Thoracic aorta (tissue), 2 donors: ENCODE results near the gene ABCB8. TPM values are rescaled to one million over a fixed set of nuclear protein-coding genes. Genes with fewer than 3 reads are reported as not detected.

ENCODE experiments used
- ATAC-seq: fragments of 150-250 bp; one replicate; pipeline ENCODE4 v1.8.0; 2017; ENCODE audit warnings: low read depth; ENCODE audit not compliant: insufficient number of reproducible peaks, low FRiP score
- DNase-seq: peaks from one replicate; pipeline ENCODE4 v3.0.0-alpha.2; 2020; ENCODE audit warnings: low spot score
- H3K27ac ChIP-seq, 2 donors: fragments of 200-600 bp; sonication (generic); 1 replicate in 1 of 2; 2 replicates in 1 of 2; pipeline ENCODE4 v1.5.1; 2016; ENCODE audit warnings: mild to moderate bottlenecking in 2 of 2, moderate library complexity in 2 of 2
- H3K27me3 ChIP-seq: fragments of 200-600 bp; sonication (generic); replicated peaks from 2 replicates; pipeline ENCODE4 v1.6.0; 2016; ENCODE audit warnings: mild to moderate bottlenecking; ENCODE audit not compliant: insufficient read depth
- H3K36me3 ChIP-seq: fragments of 200-600 bp; sonication (generic); one replicate; pipeline ENCODE4 v1.5.1; 2016
- H3K4me1 ChIP-seq, 2 donors: fragments of 200-600 bp; sonication (generic); 1 replicate in 1 of 2; 2 replicates in 1 of 2; pipeline versions ENCODE4 v1.5.1 to v1.6.0; 2016; ENCODE audit warnings: low read depth in 2 of 2, mild to moderate bottlenecking in 1 of 2; ENCODE audit not compliant: control insufficient read depth in 1 of 2
- H3K4me3 ChIP-seq: fragments of 200-600 bp; sonication (generic); 2 replicates; pipeline ENCODE4 v1.5.1; 2016; ENCODE audit warnings: mild to moderate bottlenecking
- H3K9me3 ChIP-seq: fragments of 200-600 bp; sonication (generic); 2 replicates; pipeline ENCODE4 v1.5.1; 2016
- total RNA-seq, 2 donors: library from RNA; depleted of rRNA; stranded (reverse); fragments of >200 nt; gene quantifications; one replicate each; pipeline versions ENCODE4 v1.1.0 to v1.2.3, GENCODE V29; 2016
- TF ChIP-seq, protein P1 (sequence below): fragments of 200-600 bp; sonication (generic); IDR thresholded peaks from one replicate; pipeline ENCODE4 v1.5.1; 2019; ENCODE audit warnings: antibody characterized with exemption

Gene ABCB8
- total RNA-seq, 2 donors from 2014 or later: 34.1 to 35.1 TPM

DNA sequence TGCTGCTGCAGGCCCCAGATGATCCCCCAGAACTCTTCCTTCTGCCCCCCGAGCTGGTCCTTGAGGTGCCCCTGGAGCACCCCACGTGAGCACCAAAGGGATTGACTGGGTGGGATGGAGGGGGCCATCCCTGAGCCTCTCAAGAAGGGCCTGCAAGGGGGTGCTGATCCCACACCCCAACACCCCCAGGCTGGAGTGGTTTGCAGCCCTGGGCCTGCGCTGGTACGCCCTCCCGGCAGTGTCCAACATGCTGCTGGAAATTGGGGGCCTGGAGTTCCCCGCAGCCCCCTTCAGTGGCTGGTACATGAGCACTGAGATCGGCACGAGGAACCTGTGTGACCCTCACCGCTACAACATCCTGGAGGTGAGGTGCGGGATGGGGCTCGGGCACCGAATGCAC lies 29.2 kb upstream of the ABCB8 start:
- no peaks in the 10 kb centered on the region for H3K4me1 ChIP-seq
- H3K27ac ChIP-seq: no peak overlapping the region
- no peak for DNase-seq
- H3K36me3 ChIP-seq: no peaks in the 10 kb centered on the region
- H3K4me3 ChIP-seq: no peak overlapping the region
- H3K9me3 ChIP-seq: no peaks in the 10 kb centered on the region
- TF ChIP-seq, protein P1, sequence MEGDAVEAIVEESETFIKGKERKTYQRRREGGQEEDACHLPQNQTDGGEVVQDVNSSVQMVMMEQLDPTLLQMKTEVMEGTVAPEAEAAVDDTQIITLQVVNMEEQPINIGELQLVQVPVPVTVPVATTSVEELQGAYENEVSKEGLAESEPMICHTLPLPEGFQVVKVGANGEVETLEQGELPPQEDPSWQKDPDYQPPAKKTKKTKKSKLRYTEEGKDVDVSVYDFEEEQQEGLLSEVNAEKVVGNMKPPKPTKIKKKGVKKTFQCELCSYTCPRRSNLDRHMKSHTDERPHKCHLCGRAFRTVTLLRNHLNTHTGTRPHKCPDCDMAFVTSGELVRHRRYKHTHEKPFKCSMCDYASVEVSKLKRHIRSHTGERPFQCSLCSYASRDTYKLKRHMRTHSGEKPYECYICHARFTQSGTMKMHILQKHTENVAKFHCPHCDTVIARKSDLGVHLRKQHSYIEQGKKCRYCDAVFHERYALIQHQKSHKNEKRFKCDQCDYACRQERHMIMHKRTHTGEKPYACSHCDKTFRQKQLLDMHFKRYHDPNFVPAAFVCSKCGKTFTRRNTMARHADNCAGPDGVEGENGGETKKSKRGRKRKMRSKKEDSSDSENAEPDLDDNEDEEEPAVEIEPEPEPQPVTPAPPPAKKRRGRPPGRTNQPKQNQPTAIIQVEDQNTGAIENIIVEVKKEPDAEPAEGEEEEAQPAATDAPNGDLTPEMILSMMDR: no peak
- ATAC-seq: no peak
- H3K27me3 ChIP-seq: no peaks in the 10 kb centered on the region

DNA sequence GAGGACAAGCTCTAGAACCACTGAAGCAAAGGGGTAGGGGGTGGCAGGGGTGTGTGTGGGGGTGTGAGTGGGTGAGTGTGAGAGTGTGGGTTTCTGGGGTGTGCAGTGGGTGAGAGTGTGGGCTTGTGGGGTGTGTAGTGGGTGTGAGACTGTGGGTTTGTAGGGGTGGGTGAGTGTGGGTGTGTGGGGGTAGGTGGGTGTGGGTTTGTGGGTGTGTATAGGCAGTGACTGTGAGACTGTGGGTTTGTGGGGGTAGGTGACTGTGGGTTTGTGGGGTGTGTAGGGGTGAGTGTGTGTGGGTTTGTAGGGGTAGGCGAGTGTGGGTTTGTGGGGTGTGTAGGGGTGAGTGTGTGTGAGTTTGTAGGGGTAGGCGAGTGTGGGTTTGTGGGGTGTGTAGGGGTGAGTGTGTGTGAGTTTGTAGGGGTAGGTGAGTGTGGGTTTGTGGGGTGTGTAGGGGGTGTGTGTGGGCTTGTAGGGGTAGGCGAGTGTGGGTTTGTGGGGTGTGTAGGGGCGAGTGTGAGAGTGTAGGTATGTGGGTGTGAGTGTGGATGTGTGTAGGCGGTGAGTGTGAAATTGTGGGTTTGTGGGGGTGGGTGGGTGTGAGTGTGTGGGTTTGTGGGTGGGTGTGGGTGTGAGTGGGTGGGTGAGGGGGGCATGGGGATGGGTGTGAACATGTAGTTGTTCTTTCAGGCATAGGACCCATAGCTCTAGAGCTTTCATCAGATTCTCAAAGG lies 28.6 kb upstream of the ABCB8 start:
- Histone ChIP-seq H3K27me3 (no peaks in the 10 kb centered on the region), H3K4me1 (no peaks in the 10 kb centered on the region), H3K4me3 (no peak overlapping the region), H3K36me3 (no peaks in the 10 kb centered on the region), H3K9me3 (no peaks in the 10 kb centered on the region), H3K27ac (no peak overlapping the region)
- DNase-seq (no peak), ATAC-seq (no peak)
- TF ChIP-seq, protein P1: no peak

DNA sequence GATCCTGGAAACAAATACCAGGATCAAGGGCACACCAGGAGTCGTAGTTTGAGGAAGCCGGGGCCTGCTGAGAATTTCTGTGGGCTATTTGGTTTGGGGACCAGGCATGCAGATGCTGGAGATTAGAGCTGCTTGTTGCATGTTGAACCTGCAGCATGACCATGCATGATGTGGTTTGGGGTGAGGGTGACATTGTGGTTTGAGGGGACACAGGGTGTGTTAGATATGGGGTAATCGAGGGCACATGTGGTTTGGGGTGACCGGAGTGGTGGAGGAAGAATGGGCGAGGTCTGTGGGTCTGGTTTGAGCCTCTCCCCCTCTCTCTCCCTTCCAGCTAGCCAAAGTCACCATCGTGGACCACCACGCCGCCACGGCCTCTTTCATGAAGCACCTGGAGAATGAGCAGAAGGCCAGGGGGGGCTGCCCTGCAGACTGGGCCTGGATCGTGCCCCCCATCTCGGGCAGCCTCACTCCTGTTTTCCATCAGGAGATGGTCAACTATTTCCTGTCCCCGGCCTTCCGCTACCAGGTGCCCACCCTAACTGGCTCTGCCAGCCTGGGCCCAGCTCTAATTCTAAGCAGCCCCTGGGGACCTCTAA lies 27.3 kb upstream of the ABCB8 start:
- DNase-seq (no peak), ATAC-seq (no peak)
- TF ChIP-seq, protein P1: no peak
- Histone ChIP-seq H3K27me3 (no peaks in the 10 kb centered on the region), H3K9me3 (no peaks in the 10 kb centered on the region), H3K36me3 (no peaks in the 10 kb centered on the region), H3K27ac (no peak overlapping the region), H3K4me1 (no peaks in the 10 kb centered on the region), H3K4me3 (no peak overlapping the region)

DNA sequence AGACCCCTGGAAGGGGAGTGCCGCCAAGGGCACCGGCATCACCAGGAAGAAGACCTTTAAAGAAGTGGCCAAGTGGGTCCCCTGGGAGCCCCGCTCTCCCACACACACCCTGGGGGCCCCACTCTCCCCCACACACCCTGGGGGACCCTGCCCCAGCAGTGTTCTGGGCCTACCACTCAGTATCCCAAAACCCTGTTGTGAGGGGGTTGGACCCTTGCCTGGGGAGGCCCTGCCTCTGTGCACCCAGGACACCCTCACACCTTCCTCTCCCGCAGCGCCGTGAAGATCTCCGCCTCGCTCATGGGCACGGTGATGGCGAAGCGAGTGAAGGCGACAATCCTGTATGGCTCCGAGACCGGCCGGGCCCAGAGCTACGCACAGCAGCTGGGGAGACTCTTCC lies 26.7 kb upstream of the ABCB8 start:
- ATAC-seq (no peak), DNase-seq (no peak)
- H3K36me3 ChIP-seq: no peaks in the 10 kb centered on the region
- no peak overlapping the region for H3K27ac ChIP-seq
- TF ChIP-seq, protein P1: no peak
- no peak overlapping the region for H3K4me3 ChIP-seq
- no peaks in the 10 kb centered on the region for H3K9me3 ChIP-seq
- H3K4me1 ChIP-seq: no peaks in the 10 kb centered on the region
- no peaks in the 10 kb centered on the region for H3K27me3 ChIP-seq

DNA sequence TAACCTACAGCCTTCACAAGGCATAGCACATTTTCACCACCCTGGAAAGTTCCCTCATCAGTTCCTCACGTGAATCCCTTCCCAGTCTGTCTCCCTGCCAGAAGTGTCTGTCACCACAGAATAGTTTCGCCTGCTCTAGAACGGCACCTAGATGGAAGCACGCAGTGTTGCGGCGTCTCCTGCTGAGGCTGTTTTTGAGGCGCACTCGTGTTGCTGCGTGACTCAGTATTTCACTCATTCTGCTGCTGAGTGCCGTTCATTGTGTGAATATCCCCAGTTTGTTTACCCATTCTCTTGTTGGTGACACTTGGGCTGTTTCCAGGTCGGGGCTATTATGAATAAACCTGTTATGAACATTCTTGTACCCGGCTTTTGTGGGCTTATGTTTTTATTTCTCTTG lies 24.7 kb upstream of the ABCB8 start:
- H3K36me3 ChIP-seq: no peaks in the 10 kb centered on the region
- no peak overlapping the region for H3K4me3 ChIP-seq
- TF ChIP-seq, protein P1: no peak
- DNase-seq (no peak), ATAC-seq (no peak)
- H3K27ac ChIP-seq: no peak overlapping the region
- H3K4me1 ChIP-seq: peaks cover 0 to 1% of the 10 kb centered on the region in 2 donors
- no peaks in the 10 kb centered on the region for H3K27me3 ChIP-seq
- H3K9me3 ChIP-seq: no peaks in the 10 kb centered on the region
